Measurements from ENCODE around the gene WWC2.
A peak's percentile ranks its signal among the peaks of the same experiment; 100 is the strongest.

Gene WWC2

DNA sequence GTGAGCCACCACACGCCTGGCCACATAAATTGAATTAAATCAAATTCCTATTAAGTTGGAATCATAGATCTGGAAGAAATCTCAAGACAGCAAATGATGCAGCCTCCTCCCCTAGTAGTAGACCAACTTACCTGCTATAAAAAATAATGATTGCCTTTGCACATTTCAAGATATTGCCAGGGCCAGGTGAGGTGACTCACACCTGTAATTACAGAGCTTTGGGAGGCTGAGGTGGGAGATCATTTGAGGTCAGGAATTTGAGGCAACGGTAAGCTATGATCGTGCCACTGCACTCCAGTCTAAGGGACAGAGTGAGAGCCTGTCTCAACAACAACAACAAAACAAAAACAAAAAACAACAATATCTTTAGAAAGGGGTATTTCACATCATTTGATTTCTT is 17.0 kb upstream of the WWC2 start:
- in situ Hi-C loops (cut with HindIII; ENCODE audit: low sequenced_read_pairs), result no loop called here
- DNase-seq (ENCODE audit: low read depth, low spot score), result no peak
- no peak overlapping the region for H3K4me3 ChIP-seq (ENCODE audit: low read depth, low read length)
- TF ChIP-seq, protein P1, sequence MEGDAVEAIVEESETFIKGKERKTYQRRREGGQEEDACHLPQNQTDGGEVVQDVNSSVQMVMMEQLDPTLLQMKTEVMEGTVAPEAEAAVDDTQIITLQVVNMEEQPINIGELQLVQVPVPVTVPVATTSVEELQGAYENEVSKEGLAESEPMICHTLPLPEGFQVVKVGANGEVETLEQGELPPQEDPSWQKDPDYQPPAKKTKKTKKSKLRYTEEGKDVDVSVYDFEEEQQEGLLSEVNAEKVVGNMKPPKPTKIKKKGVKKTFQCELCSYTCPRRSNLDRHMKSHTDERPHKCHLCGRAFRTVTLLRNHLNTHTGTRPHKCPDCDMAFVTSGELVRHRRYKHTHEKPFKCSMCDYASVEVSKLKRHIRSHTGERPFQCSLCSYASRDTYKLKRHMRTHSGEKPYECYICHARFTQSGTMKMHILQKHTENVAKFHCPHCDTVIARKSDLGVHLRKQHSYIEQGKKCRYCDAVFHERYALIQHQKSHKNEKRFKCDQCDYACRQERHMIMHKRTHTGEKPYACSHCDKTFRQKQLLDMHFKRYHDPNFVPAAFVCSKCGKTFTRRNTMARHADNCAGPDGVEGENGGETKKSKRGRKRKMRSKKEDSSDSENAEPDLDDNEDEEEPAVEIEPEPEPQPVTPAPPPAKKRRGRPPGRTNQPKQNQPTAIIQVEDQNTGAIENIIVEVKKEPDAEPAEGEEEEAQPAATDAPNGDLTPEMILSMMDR (IDR thresholded peaks at IDR 0.05; ENCODE audit: low read depth, low read length), result no peak

DNA sequence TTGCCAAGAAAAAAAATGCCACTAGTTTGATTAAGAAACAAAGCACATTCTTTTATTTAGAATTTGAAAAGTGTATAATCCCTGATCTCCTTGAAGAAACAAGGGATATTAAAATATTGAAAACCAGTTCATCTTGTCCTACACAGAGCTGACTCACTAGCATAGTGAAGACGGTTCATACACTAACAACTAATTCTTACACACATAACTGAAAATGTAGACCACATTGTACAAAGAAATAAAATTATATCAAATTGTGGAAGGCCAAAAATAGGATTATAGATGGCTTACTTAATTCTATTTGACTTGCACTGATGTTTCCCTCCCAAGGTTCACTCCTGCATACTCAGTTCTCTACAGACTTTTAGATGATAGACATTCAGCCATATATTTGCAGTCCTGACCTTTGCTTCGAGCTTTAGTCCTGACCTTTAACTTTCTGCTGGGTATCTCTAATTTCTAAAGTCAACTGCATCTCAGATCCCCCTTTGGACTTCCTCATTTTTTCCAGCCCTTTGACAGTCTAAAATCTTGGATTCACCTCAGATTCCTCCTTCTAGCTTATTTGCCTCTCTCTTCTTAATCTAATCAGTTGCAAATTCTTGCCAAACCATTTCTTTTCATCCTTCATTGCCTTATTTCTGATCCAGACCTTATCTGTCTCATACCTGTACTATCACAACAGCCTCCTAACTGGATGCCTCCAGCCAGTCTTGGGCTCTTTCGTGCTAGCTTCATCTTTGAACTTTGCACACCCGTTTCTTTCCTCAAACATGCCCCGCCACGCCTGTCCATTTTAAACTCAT is 4.5 kb upstream of the WWC2 start:
- DNase-seq (ENCODE audit: low read depth, low spot score), result no peak
- in situ Hi-C loops (cut with HindIII; ENCODE audit: low sequenced_read_pairs), result no loop called here
- TF ChIP-seq, protein P1 (IDR thresholded peaks at IDR 0.05; ENCODE audit: low read depth, low read length), result no peak
- H3K4me3 ChIP-seq (ENCODE audit: low read depth, low read length), result no peak overlapping the region

DNA sequence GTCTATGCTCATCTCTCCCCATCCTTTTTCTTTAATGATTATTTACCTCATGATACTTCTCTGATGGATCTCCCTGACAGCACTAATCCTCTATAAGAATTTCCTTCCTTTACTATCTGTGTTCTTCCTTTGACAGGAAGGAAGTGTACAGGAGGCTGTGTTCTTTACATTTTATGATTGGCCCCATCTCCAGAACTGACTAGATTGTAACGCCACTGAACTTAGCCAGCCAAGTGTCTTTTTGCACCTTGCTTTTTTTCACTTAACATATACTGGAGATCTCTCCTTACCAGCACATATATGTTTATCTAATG is 3.9 kb upstream of the WWC2 start:
- no peak overlapping the region for H3K4me3 ChIP-seq (ENCODE audit: low read depth, low read length)
- in situ Hi-C loops (cut with HindIII; ENCODE audit: low sequenced_read_pairs), result no loop called here
- TF ChIP-seq, protein P1 (IDR thresholded peaks at IDR 0.05; ENCODE audit: low read depth, low read length), result no peak
- no peak for DNase-seq (ENCODE audit: low read depth, low spot score)

DNA sequence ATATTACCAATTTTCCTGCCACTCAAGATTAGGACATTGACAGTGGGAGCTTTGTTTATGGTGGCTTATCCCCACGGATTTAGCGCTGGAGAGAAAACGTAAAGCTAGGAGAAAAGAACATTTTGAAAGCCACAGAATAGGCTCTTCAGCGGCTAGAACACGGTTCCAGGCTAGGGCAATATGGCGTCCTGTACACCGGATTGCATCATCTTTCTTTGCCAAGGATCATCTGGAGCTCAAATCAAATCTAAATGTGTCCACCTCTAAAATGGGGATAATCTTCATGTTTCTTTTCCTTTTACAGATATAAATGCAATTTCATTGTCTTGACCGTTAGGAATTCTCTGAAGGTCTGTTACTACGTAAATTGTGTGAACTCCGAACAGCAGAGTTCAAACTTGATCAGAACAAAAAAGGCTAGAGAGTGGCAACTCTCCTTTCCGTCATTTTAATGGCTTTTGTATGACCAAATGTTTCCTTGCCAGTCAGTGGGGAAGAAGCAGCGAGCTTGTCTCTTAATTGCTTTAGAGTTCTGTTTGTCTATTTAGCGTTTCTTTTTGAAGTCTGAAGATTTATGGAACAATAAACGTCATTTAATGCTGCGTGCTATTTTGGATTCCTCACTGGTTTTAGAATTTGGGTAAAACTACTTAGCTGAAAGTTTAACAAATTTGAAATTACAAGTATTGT is 2.6 kb upstream of the WWC2 start:
- in situ Hi-C loops (cut with HindIII; ENCODE audit: low sequenced_read_pairs), result no loop called here
- DNase-seq (ENCODE audit: low read depth, low spot score), result no peak
- no peak overlapping the region for H3K4me3 ChIP-seq (ENCODE audit: low read depth, low read length)
- TF ChIP-seq, protein P1 (IDR thresholded peaks at IDR 0.05; ENCODE audit: low read depth, low read length), result no peak

DNA sequence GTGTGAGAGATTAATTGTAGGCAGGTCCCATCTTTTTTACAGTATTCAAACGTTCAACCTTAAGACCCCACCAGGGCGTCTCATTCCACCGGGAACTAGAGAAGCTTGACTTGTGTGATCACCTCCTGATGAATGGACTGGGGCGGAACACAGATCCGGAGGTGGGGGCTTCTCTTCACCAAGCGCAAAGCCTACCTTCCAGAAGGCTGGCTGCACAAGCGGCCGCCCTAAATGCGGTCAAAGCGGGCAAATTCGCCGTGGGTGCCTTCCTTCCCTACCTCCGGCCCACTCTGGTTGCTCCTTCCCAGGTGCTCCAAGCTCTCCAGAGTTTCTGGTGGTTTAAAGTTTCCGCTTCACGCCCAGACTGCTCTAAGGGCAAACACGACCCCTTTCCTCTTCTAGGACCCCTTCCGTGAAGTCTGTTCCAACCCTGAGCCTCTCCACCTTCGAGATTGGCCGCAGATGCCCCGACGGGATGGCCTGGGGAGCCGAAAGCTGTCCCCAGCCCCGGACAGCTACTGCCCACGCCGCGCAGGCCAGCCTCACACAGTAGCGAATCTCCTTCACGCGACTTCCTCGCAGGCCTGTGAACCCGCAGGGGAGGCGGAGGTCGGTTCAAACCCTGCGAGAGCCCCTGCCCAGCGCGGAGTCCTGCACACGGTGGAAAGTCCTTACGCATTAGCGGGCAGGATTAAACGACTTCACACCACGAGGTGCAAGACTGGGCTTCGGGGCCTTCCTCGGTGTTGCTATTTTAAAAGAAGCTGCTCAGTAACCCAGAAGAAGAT is 1.6 kb upstream of the WWC2 start:
- DNase-seq (ENCODE audit: low read depth, low spot score), result peak; percentile 29
- in situ Hi-C loops (cut with HindIII; ENCODE audit: low sequenced_read_pairs), result no loop called here
- H3K4me3 ChIP-seq (ENCODE audit: low read depth, low read length), result peak overlapping the region; percentile 73
- TF ChIP-seq, protein P1 (IDR thresholded peaks at IDR 0.05; ENCODE audit: low read depth, low read length), result no peak

DNA sequence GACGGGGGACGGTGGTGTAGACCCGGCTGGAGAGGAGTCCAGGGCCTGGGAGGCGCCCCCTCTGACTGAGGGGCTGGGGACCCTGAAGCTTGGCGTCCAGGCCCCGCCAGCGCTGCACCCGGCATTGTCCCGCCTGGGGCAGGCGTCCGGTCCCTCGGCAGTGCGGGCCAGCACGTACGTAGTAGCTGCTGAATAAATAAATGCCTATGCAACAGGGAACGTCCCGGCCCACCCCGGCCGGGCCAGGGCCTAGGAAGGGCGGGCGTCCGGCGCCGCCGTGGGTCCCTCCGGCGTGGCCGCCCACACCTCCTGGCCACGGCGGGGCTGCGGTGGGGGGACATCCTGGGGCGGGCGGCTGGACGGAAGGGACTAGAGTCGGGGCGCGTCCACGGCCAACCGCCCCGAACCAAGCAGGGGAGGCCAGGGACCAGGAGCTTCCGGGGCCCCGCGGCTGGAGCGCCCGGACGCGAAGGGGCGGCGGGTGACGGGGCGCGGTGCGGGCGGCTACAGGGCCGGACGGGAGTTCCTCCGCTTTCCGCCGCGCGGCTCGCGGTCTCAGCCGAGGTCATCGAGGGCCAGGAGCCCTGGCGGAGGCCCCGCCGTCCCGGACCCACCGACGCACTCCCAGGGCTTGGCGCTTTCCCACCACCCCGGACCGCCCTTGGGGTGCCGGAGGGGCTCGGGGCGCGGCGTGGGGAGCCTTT is 886 bp upstream of the WWC2 start:
- H3K4me3 ChIP-seq (ENCODE audit: low read depth, low read length), result peak overlapping the region; percentile 73
- in situ Hi-C loops (cut with HindIII; ENCODE audit: low sequenced_read_pairs), result no loop called here
- DNase-seq (ENCODE audit: low read depth, low spot score), result peak; percentile 45
- TF ChIP-seq, protein P1 (IDR thresholded peaks at IDR 0.05; ENCODE audit: low read depth, low read length), result no peak
